ENCODE data around the gene KRT1. TPM values are rescaled to one million over a fixed set of nuclear protein-coding genes. Genes with fewer than 3 reads are reported as not detected.
A peak's percentile ranks its signal among the peaks of the same experiment; 100 is the strongest.

Gene KRT1
- polyA plus RNA-seq, 2 of the 4 experiments (the other 2 are of a cell fraction): not detected

DNA sequence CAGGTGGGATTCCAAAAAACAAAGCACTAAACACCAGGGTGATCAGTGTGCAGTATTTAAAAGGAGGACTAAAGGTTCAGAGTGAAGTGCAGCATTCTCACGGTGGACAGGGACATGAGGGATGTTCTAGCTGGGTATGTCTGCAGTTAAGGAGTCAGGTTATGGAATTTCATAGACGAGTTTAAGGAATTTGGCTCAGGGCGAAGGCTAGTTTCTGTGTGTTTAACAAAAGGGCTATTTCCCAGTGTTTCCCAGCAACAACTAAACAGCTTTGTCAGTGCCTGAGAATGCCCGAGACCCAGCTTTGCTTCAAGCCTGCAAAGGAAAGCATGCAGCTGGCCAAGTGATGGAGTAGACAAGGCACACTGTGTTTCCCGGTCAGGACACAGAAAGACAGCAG is 7.0 kb downstream of the KRT1 start (continued):
- no peak for TF ChIP-seq USF2 (IDR thresholded peaks at IDR 0.05)
- no peak for TF ChIP-seq CEBPB (IDR thresholded peaks at IDR 0.05)
- no peak for TF ChIP-seq POLR2A (IDR thresholded peaks at IDR 0.05; ENCODE audit: low read length)

GRCh38 chr12:52672321-52672933 is 7.8 kb downstream of the KRT1 start:
- 31% methylated on average over 2 of the region's 2 CpGs for WGBS (ENCODE audit: missing lambda C conversion rate)
- Histone ChIP-seq H3K27ac (no peak overlapping the region), H3K4me2 (no peak overlapping the region), H3K9me3 (no peaks in the 10 kb centered on the region), H3K4me1 (no peaks in the 10 kb centered on the region; the same call in 2 of the 3 replicates), H3K4me3 (no peak overlapping the region)
- TF ChIP-seq GATA3 (IDR thresholded peaks at IDR 0.05; ENCODE audit: borderline replicate concordance) (peak; percentile 38; the same call in 1 of the 2 replicates), RAD21 (conservative IDR thresholded peaks at IDR 0.05 in 1 of 2, IDR thresholded peaks at IDR 0.05 in 1 of 2) (no peak), ZNF302 (CRISPR knock-in tag; IDR thresholded peaks at IDR 0.05) (no peak), JUN (IDR thresholded peaks at IDR 0.05) (no peak), POLR2A (IDR thresholded peaks at IDR 0.05; ENCODE audit: low read length) (no peak), PHF8 (IDR thresholded peaks at IDR 0.05; ENCODE audit: borderline replicate concordance, low read depth) (no peak), JUNB (IDR thresholded peaks at IDR 0.05) (no peak)
- peak in 1 of 2 experiments; percentile 12; a peak in 1 of 6 replicates for ATAC-seq
- FAIRE-seq: no peak
- POLR2A ChIA-PET: no interaction called here
- DNase-seq (ENCODE audit: low read depth in 1 of 2, low spot score in 1 of 2): peak in 1 of 2 experiments; percentile 56
- CTCF ChIA-PET: interaction anchor here (0.6 to 3.3 kb wide), 7 partner anchors 44 to 208 kb away, joined by 3 to 9 read pairs (median 4); no protein-coding TSS in a partner anchor

DNA sequence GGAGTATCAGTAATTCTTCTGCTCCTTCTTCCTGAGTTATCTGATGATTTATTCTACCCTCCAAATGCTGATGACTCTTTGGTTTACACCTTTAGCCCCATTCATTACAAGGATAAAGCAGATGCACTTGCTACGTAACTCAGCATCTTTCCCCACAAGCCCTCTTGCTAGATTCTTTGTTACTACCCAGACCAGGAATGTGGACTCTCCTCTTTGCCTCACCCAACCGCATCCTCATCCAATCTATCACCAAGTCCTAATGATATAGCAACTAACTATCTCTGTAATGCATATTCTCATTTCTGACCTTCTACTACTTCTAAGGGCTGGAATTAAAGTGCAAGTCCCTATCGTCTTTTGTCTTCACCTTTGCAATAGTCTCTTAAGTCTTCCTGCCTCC is 9.2 kb downstream of the KRT1 start:
- FAIRE-seq (no peak), DNase-seq (ENCODE audit: low read depth in 1 of 2, low spot score in 1 of 2) (no peak), ATAC-seq (no peak)
- Histone ChIP-seq H3K4me3 (no peak overlapping the region), H3K4me2 (no peak overlapping the region), H3K9me3 (no peaks in the 10 kb centered on the region), H3K27ac (no peak overlapping the region), H3K4me1 (no peaks in the 10 kb centered on the region; the same call in 2 of the 3 replicates)
- POLR2A ChIA-PET: no interaction called here
- 84% methylated on average over 3 of the region's 3 CpGs for WGBS (ENCODE audit: missing lambda C conversion rate)
- CTCF ChIA-PET: interaction anchor here (1.4 kb wide), 1 partner anchor 12 kb away, joined by 4 read pairs; no protein-coding TSS in a partner anchor
- TF ChIP-seq, protein P1, sequence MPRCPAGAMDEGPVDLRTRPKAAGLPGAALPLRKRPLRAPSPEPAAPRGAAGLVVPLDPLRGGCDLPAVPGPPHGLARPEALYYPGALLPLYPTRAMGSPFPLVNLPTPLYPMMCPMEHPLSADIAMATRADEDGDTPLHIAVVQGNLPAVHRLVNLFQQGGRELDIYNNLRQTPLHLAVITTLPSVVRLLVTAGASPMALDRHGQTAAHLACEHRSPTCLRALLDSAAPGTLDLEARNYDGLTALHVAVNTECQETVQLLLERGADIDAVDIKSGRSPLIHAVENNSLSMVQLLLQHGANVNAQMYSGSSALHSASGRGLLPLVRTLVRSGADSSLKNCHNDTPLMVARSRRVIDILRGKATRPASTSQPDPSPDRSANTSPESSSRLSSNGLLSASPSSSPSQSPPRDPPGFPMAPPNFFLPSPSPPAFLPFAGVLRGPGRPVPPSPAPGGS (IDR thresholded peaks at IDR 0.05): no peak
- TF ChIP-seq ATOH8 (CRISPR knock-in tag; IDR thresholded peaks at IDR 0.05; ENCODE audit: low read depth) (no peak), GATA3 (IDR thresholded peaks at IDR 0.05; ENCODE audit: borderline replicate concordance) (no peak), REST (IDR thresholded peaks at IDR 0.05) (no peak), MAFK (IDR thresholded peaks at IDR 0.05; ENCODE audit: partially characterized antibody) (no peak), NFE2L2 (conservative IDR thresholded peaks at IDR 0.05; ENCODE audit: low read length) (no peak), MAX (IDR thresholded peaks at IDR 0.05) (no peak), BHLHE40 (IDR thresholded peaks at IDR 0.05; ENCODE audit: low read depth, low read length) (no peak), NPAS2 (CRISPR knock-in tag; IDR thresholded peaks at IDR 0.05; ENCODE audit: borderline replicate concordance) (no peak), RFX5 (IDR thresholded peaks at IDR 0.05) (no peak), CBX2 (IDR thresholded peaks at IDR 0.05; ENCODE audit: borderline replicate concordance, low read depth) (no peak), SMC3 (IDR thresholded peaks at IDR 0.05) (no peak), HEYL (CRISPR knock-in tag; IDR thresholded peaks at IDR 0.05) (no peak), KDM5A (IDR thresholded peaks at IDR 0.05) (no peak), ZSCAN20 (CRISPR knock-in tag; IDR thresholded peaks at IDR 0.05) (no peak), JUN (IDR thresholded peaks at IDR 0.05) (no peak), SREBF2 (IDR thresholded peaks at IDR 0.05) (no peak), RCOR1 (IDR thresholded peaks at IDR 0.05; ENCODE audit: low read depth, low read length) (no peak), TP53 (CRISPR knock-in tag; IDR thresholded peaks at IDR 0.05) (no peak)
